Muscle of leg (tissue), 11 donors: Measurements from ENCODE around the gene WNT16. TPM values are rescaled to one million over a fixed set of nuclear protein-coding genes. Genes with fewer than 3 reads are reported as not detected.
A peak's percentile ranks its signal among the peaks of the same experiment; 100 is the strongest.

Source experiments
- DNase-seq: peaks from one replicate; pipeline ENCODE4 v3.0.0; 2013
- H3K27ac ChIP-seq: one replicate; pipeline ENCODE4 v1.5.1; 2013; ENCODE audit warnings: mild to moderate bottlenecking, low read length, control low read depth
- H3K27me3 ChIP-seq: one replicate; pipeline ENCODE4 v1.6.1; 2013; ENCODE audit warnings: low read length; ENCODE audit not compliant: control insufficient read depth, insufficient read depth
- H3K36me3 ChIP-seq: one replicate; pipeline ENCODE4 v1.6.1; 2013; ENCODE audit warnings: low read length; ENCODE audit not compliant: control insufficient read depth, insufficient read depth
- H3K4me1 ChIP-seq: one replicate; pipeline ENCODE4 v1.6.1; 2013; ENCODE audit warnings: low read length; ENCODE audit not compliant: control insufficient read depth, insufficient read depth
- H3K4me3 ChIP-seq: one replicate; pipeline ENCODE4 v1.5.1; 2013; ENCODE audit warnings: low read length, control low read depth
- H3K9me3 ChIP-seq: replicated peaks from 2 replicates; pipeline ENCODE4 v1.6.1; 2013; ENCODE audit warnings: low read depth, low read length; ENCODE audit not compliant: control insufficient read depth
- WGBS: methylation state at CpG from one replicate; pipeline ENCODE4 v1.1.5; 2013; ENCODE audit warnings: missing lambda C conversion rate; ENCODE audit not compliant: insufficient coverage; 5-methylcytosine and 5-hydroxymethylcytosine counted together
- polyA plus RNA-seq, 8 donors: library from polyadenylated mRNA; unstranded; fragments of 120-200 nt; gene quantifications; one replicate each; pipeline versions ENCODE4 v1.2.1 to v1.2.3, GENCODE V29; 2013; ENCODE audit warnings: inconsistent platforms in 1 of 8, low replicate concordance in 1 of 8; ENCODE audit not compliant: insufficient read length in 8 of 8, insufficient read depth in 1 of 8
- total RNA-seq: library from RNA; stranded (reverse); fragments of 120-200 nt; gene quantifications from one replicate; pipeline ENCODE4 v1.2.4, GENCODE V29; 2013

Gene WNT16
- total and polyA plus RNA-seq, 9 donors = 0.06 to 1.6 (median 0.28) TPM

GRCh38 chr7:121342631-121343030 lies 13.8 kb downstream of the WNT16 start:
- no peak overlapping the region for H3K27ac ChIP-seq
- DNase-seq = no peak
- no peaks in the 10 kb centered on the region for H3K27me3 ChIP-seq
- WGBS = 60% methylated on average over 3 of the region's 4 CpGs
- no peaks in the 10 kb centered on the region for H3K4me1 ChIP-seq
- peaks cover 12% of the 10 kb centered on the region for H3K36me3 ChIP-seq
- no peak overlapping the region for H3K4me3 ChIP-seq
- no peaks in the 10 kb centered on the region for H3K9me3 ChIP-seq

GRCh38 chr7:121343302-121343701 lies 14.5 kb downstream of the WNT16 start:
- H3K36me3 ChIP-seq = peaks cover 12% of the 10 kb centered on the region
- no peak overlapping the region for H3K27ac ChIP-seq
- no CpG with 5 or more reads among the region's 3 CpGs for WGBS
- no peak for DNase-seq
- no peak overlapping the region for H3K4me3 ChIP-seq
- H3K9me3 ChIP-seq = no peaks in the 10 kb centered on the region
- H3K4me1 ChIP-seq = no peaks in the 10 kb centered on the region
- H3K27me3 ChIP-seq = no peaks in the 10 kb centered on the region

GRCh38 chr7:121344093-121344492 lies 15.3 kb downstream of the WNT16 start:
- peaks cover 12% of the 10 kb centered on the region for H3K36me3 ChIP-seq
- DNase-seq = no peak
- H3K4me3 ChIP-seq = no peak overlapping the region
- no peaks in the 10 kb centered on the region for H3K27me3 ChIP-seq
- no peaks in the 10 kb centered on the region for H3K9me3 ChIP-seq
- WGBS = no CpG with 5 or more reads among the region's 2 CpGs
- H3K4me1 ChIP-seq = no peaks in the 10 kb centered on the region
- H3K27ac ChIP-seq = no peak overlapping the region

- no peaks in the 10 kb centered on the region for H3K4me1 ChIP-seq
- no peak overlapping the region for H3K4me3 ChIP-seq
- no peak for DNase-seq
- H3K9me3 ChIP-seq = no peaks in the 10 kb centered on the region
- peaks cover 12% of the 10 kb centered on the region for H3K36me3 ChIP-seq
- WGBS = no CpG with 5 or more reads among the region's 1 CpG
- no peak overlapping the region for H3K27ac ChIP-seq
- H3K27me3 ChIP-seq = no peaks in the 10 kb centered on the region
Observed at GRCh38 chr7:121344497-121344896, 15.7 kb downstream of the WNT16 start.

- H3K27me3 ChIP-seq = no peaks in the 10 kb centered on the region
- no peaks in the 10 kb centered on the region for H3K4me1 ChIP-seq
- H3K9me3 ChIP-seq = no peaks in the 10 kb centered on the region
- no peak for DNase-seq
- peaks cover 15% of the 10 kb centered on the region for H3K36me3 ChIP-seq
- no peak overlapping the region for H3K4me3 ChIP-seq
- no peak overlapping the region for H3K27ac ChIP-seq
Observed at GRCh38 chr7:121351682-121352081, 22.9 kb downstream of the WNT16 start.

- H3K9me3 ChIP-seq = no peaks in the 10 kb centered on the region
- H3K4me1 ChIP-seq = no peaks in the 10 kb centered on the region
- no peak overlapping the region for H3K4me3 ChIP-seq
- H3K27ac ChIP-seq = no peak overlapping the region
- 92% methylated on average over 2 of the region's 3 CpGs for WGBS
- H3K36me3 ChIP-seq = peaks cover 16% of the 10 kb centered on the region
- no peak for DNase-seq
- no peaks in the 10 kb centered on the region for H3K27me3 ChIP-seq
Observed at GRCh38 chr7:121352323-121352722, 23.5 kb downstream of the WNT16 start.

GRCh38 chr7:121355574-121355973 lies 26.8 kb downstream of the WNT16 start:
- Histone ChIP-seq H3K27ac (no peak overlapping the region), H3K27me3 (no peaks in the 10 kb centered on the region), H3K4me3 (no peak overlapping the region), H3K4me1 (no peaks in the 10 kb centered on the region), H3K9me3 (no peaks in the 10 kb centered on the region), H3K36me3 (peaks cover 17% of the 10 kb centered on the region)
- WGBS = no CpG with 5 or more reads among the region's 2 CpGs
- DNase-seq = no peak

GRCh38 chr7:121360564-121360963 lies 31.8 kb downstream of the WNT16 start:
- H3K36me3 ChIP-seq = peaks cover 14% of the 10 kb centered on the region
- WGBS = 100% methylated on average over 1 of the region's 5 CpGs
- DNase-seq = no peak

GRCh38 chr7:121366852-121367431 lies 38.1 kb downstream of the WNT16 start:
- Histone ChIP-seq H3K27me3 (no peaks in the 10 kb centered on the region), H3K4me1 (peaks cover 2% of the 10 kb centered on the region), H3K4me3 (no peak overlapping the region), H3K27ac (no peak overlapping the region), H3K36me3 (peaks cover 8% of the 10 kb centered on the region), H3K9me3 (no peaks in the 10 kb centered on the region)
- DNase-seq = peak; percentile 56
- no CpG with 5 or more reads among the region's 2 CpGs for WGBS

More at GRCh38 chr7:121360564-121360963, 31.8 kb downstream of the WNT16 start:
- Histone ChIP-seq H3K27ac (no peak overlapping the region), H3K9me3 (no peaks in the 10 kb centered on the region), H3K4me3 (no peak overlapping the region), H3K4me1 (no peaks in the 10 kb centered on the region), H3K27me3 (no peaks in the 10 kb centered on the region)

- no peak overlapping the region for H3K4me3 ChIP-seq
- no peaks in the 10 kb centered on the region for H3K9me3 ChIP-seq
- peaks cover 6% of the 10 kb centered on the region for H3K36me3 ChIP-seq
- WGBS = no CpG with 5 or more reads among the region's 2 CpGs
- H3K27me3 ChIP-seq = no peaks in the 10 kb centered on the region
- H3K27ac ChIP-seq = peak overlapping the region; percentile 35
- DNase-seq = peak; percentile 61
- H3K4me1 ChIP-seq = peaks cover 2% of the 10 kb centered on the region
Observed at GRCh38 chr7:121369462-121369861, 40.7 kb downstream of the WNT16 start.

GRCh38 chr7:121371367-121371766 lies 42.6 kb downstream of the WNT16 start:
- H3K27ac ChIP-seq = no peak overlapping the region
- H3K4me1 ChIP-seq = peaks cover 2% of the 10 kb centered on the region
- DNase-seq = no peak
- no peaks in the 10 kb centered on the region for H3K9me3 ChIP-seq
- peaks cover 9% of the 10 kb centered on the region for H3K36me3 ChIP-seq
- no peak overlapping the region for H3K4me3 ChIP-seq
- whole genome bisulfite sequencing = no CpG with 5 or more reads among the region's 1 CpG
- H3K27me3 ChIP-seq = no peaks in the 10 kb centered on the region
